Measurements from ENCODE around the gene BEAN1.

GRCh38 chr16:66447491-66447890 is 20.4 kb downstream of the BEAN1 start:
- TF ChIP-seq PAX5 (IDR thresholded peaks at IDR 0.05; ENCODE audit: insufficient read depth, low read length, severe bottlenecking) (no peak), POLR2AphosphoS5 (IDR thresholded peaks at IDR 0.05; ENCODE audit: low read depth, low read length) (no peak)

Data from GM12891 (cell line).